GM19438 (cell line): Measurements from ENCODE around the gene ARHGAP36.

Experiments
- ATAC-seq: cut with Tn5 transposase; IDR thresholded peaks from one replicate; pipeline ENCODE4 v1.9.1; 2021; ENCODE audit warnings: low read depth; ENCODE audit not compliant: unreplicated experiment

Gene ARHGAP36, protein sequence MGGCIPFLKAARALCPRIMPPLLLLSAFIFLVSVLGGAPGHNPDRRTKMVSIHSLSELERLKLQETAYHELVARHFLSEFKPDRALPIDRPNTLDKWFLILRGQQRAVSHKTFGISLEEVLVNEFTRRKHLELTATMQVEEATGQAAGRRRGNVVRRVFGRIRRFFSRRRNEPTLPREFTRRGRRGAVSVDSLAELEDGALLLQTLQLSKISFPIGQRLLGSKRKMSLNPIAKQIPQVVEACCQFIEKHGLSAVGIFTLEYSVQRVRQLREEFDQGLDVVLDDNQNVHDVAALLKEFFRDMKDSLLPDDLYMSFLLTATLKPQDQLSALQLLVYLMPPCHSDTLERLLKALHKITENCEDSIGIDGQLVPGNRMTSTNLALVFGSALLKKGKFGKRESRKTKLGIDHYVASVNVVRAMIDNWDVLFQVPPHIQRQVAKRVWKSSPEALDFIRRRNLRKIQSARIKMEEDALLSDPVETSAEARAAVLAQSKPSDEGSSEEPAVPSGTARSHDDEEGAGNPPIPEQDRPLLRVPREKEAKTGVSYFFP

GRCh38 chrX:131058136-131058868 lies at the start of gene ARHGAP36:
ARHGAP36 (plus strand) TSS chrX:131058346; CDS start chrX:131081666, 23,320 bp downstream.
- no peak for ATAC-seq

- no peak for ATAC-seq
Measured at GRCh38 chrX:131010186-131010585, 48.0 kb upstream of the ARHGAP36 start.

DNA sequence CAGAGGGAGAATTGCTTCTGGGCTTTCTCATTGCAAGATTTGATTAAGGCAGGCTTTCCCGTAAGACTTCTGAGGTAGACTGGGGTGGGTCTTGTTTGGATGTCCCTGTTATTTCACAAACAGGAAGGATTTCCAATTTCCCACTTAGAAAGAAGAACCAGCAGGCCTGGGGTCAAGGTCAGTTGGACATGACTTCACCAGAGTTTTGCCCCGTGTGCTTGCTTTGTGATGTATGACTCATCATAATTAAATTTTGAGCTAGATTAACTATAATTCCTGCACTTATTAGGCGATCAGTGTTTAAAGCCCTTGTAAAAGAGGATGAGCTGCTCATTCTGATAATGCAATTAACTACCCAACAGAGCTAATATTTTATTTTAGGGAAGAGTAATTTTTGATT lies 32.8 kb upstream of the ARHGAP36 start:
- no peak for ATAC-seq

DNA sequence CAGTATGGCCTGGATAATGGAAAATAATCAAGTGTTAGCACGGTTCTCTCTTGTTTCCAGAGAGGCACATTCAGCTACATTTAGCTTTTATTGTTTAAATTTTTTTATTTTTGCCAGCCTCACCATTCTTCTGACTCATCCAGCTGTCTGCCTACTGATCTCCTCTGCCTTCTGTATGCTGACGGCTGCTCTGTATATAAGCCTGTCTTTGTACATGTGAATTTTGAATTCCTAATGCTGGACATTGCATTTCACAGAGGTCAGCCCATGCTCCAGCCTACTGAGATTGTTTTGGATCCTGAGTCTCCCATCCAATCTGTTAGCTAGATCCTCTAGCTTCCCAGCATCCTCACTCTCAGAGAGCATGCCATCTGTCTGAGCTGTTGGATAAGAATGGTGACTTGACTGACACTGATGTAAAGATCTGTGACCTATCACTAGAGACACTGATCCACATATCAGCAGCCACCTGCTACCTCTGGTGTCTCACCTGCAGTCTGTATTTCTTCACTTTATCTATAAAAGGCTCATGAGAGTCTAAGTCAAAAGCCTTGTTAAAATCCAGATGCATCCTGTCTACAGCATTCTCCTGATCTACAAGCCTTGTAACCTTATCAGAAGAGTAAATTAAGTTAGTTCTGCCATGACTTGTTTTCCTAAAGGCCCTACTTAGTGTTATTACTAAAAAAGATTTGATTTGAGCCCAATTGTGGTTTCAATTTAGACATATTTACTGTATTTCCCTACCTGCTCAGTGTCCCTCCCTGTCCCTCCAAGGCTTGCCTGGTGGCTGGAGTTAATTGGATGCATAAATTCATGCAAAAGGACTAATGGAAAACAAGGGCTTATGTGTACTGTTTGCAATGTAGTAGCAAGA lies 25.6 kb upstream of the ARHGAP36 start:
- no peak for ATAC-seq

- no peak for ATAC-seq
Measured at GRCh38 chrX:131034063-131034462, 24.1 kb upstream of the ARHGAP36 start.

DNA sequence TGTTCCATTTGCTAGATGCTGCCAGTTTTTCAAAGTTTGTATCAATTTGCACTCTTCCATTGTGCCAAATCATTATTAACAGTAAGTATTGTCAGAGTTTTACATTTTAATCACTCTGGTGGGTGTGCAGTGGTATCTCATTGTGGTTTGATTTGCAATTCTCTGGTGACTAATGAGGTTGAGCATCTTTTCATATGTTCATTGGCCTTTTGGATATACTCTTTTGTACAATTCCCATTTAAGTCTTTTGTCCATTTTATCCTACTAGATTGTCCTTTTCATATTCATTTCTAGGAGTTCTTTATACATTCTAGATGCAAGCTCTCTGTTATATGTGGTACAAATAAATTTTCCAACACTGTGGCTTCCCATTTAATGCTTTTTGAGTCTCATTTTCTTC lies 17.4 kb upstream of the ARHGAP36 start:
- no peak for ATAC-seq

GRCh38 chrX:131041667-131042066 lies 16.5 kb upstream of the ARHGAP36 start:
- no peak for ATAC-seq

DNA sequence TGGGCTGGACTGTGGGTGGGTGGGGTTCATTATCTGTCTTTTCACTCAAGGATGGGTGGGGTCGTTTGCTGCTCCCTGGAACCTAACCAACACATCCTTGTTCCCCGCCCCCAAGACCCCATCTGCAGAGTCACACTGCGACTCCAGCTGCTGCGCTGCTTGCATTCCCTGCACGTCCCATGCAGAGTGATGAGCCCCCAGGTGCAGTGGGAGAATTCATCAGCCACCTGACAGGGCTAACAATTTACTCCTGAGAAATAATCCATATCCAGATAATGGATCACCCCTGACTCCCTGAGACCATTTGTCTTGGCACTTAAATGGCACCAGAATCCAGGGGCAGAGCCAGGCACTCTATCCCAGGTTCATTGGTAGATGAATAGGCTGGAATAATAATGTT lies 12.4 kb upstream of the ARHGAP36 start:
- ATAC-seq, result no peak

DNA sequence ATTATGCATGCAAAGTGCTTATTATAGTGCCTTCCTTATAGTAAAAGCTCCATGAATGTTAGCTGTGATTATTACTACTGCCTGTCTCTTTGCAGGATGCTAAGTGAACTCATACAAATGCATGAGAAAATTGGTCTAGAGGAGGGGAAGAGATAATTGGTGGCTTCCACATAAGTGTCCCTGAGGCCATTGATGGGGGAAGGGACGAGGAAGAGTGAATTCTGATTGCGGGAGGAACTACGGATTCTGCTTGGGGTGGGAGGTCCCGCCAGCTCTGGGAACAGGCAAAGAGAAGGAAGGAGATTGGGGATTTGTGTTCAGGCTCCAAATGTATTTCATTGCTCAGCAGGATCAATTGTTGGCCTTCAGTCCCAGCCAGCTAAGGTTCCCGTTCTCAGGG lies 11.6 kb upstream of the ARHGAP36 start:
- no peak for ATAC-seq

GRCh38 chrX:131047180-131047579 lies 11.0 kb upstream of the ARHGAP36 start:
- no peak for ATAC-seq

DNA sequence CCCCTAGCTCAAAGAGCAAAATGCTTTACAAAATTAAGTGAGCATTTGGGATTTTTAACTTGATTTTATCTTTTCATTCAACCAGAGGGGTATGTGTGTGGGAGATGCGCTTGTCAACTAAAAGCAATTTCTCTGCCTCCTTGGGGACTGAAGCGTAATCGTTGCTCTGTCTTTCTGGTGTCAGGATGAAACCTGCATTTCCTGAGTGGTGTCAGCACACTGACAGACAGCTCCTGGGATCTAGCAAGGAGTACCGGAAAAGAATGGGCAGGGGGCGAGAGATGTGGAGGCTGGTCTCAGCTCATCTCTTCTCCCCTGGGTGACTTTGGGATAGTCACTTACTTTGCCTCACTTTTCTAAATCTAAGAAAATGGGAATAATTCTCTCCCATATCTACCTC lies 5.1 kb upstream of the ARHGAP36 start:
- ATAC-seq, result no peak

DNA sequence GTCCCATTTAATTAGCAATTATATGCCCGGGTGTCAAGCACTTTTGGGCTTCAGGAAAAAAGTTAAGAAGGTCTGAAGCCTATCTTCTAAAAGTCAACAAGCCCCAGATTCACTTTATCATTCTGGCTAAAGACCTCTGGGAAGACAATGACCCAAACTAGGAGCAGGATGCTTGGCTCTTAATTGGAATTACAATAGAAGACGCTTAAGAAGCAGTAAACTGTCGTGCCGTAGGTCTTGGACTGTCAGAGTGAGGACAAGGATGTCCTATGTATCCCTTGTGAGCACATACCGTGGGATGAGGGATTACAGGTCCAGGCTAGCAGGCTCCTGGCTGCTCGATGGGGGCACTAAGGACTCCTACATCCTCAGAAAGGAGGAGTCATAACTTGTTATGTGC lies 3.2 kb upstream of the ARHGAP36 start:
- ATAC-seq, result no peak

DNA sequence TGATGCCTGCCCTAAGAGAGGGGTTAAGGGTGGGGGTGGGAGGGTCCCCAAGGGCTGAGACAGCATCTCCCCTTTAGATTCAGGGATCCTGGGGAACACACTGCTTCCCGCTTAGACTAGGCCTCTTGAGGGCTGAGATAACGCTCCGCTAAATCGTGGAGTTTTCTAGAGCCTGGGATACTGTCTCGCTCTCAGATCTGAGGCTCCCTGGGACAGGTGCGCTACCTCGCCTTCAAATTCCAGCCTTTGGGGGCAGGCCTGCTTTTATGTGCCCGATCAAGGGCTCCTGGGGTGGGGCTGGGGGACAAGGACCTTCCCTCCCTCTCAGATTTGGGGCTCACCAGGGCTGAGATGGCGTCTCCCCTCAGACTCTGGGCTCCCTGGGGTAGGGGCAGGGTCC lies 440 bp upstream of the ARHGAP36 start:
- ATAC-seq, result no peak

DNA sequence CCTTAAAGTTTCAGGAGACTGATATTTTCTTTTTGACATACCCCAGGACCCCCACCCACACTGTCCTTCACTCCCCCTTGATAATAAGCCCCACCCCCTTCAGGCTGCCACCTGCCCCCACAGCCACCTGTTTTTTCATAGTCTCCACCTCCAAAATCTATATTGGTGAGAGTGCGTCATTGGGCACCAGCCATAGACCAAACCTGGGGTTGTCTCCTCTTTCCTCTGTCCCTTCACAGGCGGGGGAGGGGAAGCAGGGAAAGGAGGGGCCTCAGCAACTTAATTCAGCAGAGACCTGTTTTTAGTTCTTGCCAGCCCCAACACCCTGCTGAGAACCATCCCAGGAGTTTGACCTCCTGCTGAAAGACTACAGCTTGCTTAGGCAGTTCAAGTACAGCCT lies 1.1 kb downstream of the ARHGAP36 start:
- no peak for ATAC-seq

DNA sequence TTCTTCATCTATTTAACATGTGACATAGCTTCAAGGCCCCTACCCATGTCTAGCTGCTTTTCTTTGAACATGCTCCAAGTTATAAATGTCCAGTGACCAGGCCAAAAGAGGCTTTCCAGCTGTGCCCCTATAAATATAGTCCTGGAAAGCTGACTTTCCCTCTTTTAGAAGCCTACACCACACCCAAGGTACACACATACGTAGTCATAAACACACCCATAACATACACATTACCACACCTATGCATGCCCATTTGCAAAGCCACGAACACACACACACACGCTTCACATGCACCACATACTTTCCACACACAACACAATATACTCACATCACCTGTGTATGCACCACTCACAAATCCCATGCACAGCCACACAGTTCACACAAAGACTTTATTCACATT lies 2.0 kb downstream of the ARHGAP36 start:
- ATAC-seq, result no peak

DNA sequence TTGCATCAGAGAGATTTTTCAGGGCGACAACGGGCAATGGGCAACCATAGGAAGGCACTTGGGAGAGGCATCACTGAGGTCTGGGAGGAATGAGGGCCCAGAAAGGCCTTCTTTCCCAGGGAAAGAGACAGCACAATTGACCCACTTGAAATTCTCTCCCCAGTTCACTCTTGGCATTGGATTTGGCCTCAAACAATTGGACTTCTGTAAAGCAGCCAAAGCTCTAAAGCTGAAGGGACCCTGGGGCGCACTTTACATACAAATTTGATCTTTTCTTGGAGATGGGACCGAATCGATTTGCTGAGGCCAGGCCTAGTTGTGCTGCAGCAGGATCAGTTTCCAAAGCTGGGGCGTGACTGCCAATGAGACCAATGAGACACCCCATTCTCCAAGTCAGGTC lies 3.2 kb downstream of the ARHGAP36 start:
- ATAC-seq, result no peak

GRCh38 chrX:131063613-131064012 lies 5.5 kb downstream of the ARHGAP36 start:
- ATAC-seq, result no peak

- ATAC-seq, result no peak
Measured at GRCh38 chrX:131066237-131066636, 8.1 kb downstream of the ARHGAP36 start.

DNA sequence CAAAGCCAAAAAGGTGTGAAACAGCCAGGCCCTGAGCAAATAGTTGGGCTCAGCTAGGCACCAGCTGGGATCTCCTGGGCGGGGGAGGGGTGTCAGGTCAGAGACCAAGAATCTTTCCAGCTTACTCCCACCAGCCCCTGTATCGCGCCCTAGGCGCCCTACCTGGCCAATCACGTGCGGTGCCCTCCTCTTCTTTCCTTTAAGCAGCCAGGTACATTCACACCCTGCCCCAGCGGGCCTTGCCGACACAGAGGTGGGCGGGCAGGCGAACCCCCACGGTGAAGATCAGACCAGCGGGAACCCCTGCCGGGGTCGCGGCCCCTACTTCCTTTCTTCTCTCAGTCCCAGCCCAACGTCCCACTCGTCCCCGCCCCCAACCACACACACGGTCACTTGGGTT lies 9.1 kb downstream of the ARHGAP36 start:
- no peak for ATAC-seq

GRCh38 chrX:131067846-131068745 lies 9.9 kb downstream of the ARHGAP36 start:
- no peak for ATAC-seq
